ENCODE results near the gene OR6J1. TPM values are rescaled to one million over a fixed set of nuclear protein-coding genes. Genes with fewer than 3 reads are reported as not detected.

The OR6J1 gene
- total and polyA plus RNA-seq, 2 of the 8 experiments (the other 6 are each of a cell fraction or from before 2014, with no cell fraction given) = not detected

DNA sequence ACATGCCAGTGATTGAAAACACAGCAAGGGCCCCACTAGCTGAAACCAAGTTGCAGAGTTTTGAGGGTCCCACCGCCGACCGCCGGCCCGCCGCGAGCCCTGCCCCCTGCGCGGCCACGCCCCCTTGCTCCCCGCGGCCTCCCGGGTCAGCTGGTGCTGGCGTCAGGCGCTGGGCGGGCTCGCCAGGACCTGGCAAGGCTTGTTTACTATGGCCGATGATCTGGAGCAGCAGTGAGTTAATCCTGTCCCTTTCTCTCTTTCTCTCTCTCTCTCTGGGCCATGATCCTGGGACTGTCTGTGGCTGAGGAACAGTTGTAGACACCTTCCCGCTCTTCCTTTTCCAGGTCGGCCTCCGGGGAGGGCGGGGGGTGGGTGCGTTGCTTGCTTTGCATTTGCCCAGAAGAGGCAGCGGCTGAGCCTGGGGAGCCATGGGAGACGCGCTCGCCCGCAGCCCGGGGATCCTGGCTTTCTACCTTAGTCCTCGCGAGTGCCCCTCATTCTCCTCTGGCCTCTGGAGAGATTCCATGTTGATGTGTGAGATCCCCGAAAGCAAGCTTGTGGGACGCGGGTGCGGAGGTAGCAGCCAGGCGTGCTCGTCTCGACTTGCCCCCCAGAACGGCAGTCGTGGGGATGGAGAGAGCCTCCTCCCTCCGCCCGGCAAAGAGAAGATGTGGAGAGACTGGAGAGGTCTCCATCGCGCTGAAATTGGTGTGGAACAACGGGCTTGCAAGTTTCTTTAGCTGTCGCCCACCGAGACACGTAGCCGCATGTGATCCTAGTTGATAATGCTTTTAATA lies 45.9 kb downstream of the OR6J1 start, which contains the start of gene ABHD4:
Gene ABHD4, plus strand, starts transcription at position 202 of the 797 bp plus-strand sequence. Its CDS starts 7 bp downstream, at position 209.
- Histone ChIP-seq H4K5ac (ENCODE audit: insufficient read length, low read depth, low read length) (no peak within 1 kb of the TSS), H2BK12ac (ENCODE audit: low read depth, low read length) (peak within 1 kb of the TSS; percentile 77), H4K91ac (replicated peaks; ENCODE audit: insufficient read length, low read length) (peak within 1 kb of the TSS; percentile 18), H4K8ac (ENCODE audit: extremely low read depth, insufficient read depth, low read length) (peak within 1 kb of the TSS; percentile 91), H4K20me1 (replicated peaks in 1 of 2; ENCODE audit: control insufficient read depth in 1 of 2, insufficient read depth in 2 of 2, low read length in 2 of 2) (peaks cover 0 to 4% of the 10 kb centered on the region in 2 experiments), H2BK20ac (ENCODE audit: low read length) (no peak within 1 kb of the TSS), H3K4me1 (replicated peaks in 1 of 4; ENCODE audit: control insufficient read depth in 3 of 4, insufficient read depth in 4 of 4, low read length in 3 of 4) (peaks cover 0 to 10% (median 6%) of the 10 kb centered on the region in 4 experiments; a peak in 4 of 7 replicates), H2AFZ (ENCODE audit: low read length) (peak within 1 kb of the TSS; percentile 98), H3K79me1 (ENCODE audit: low read depth, low read length) (peaks cover 3% of the 10 kb centered on the region; the same call in 1 of the 2 replicates), H3K4me3 (ENCODE audit: extremely low read depth in 1 of 4, insufficient read depth in 2 of 4, low read depth in 3 of 4, low read length in 4 of 4) (peak within 1 kb of the TSS; percentile 68 to 99 (median 84)), H2BK120ac (replicated peaks; ENCODE audit: low read depth, low read length) (no peak within 1 kb of the TSS), H3K23ac (ENCODE audit: insufficient read length) (no peak within 1 kb of the TSS), H2AK5ac (ENCODE audit: low read depth, low read length) (no peak within 1 kb of the TSS), H3K79me2 (ENCODE audit: control insufficient read depth in 1 of 2, insufficient read depth in 2 of 2, low read length in 2 of 2) (peaks cover 3 to 17% of the 10 kb centered on the region in 2 experiments), H3K23me2 (ENCODE audit: low read depth, low read length) (peaks cover 4% of the 10 kb centered on the region; the same call in 1 of the 2 replicates), H3K9ac (replicated peaks in 1 of 4; ENCODE audit: extremely low read depth in 1 of 4, low read depth in 3 of 4, low read length in 3 of 4) (peak within 1 kb of the TSS; percentile 55 to 84 (median 82)), H3K4me2 (ENCODE audit: insufficient read depth in 1 of 2, low read depth in 2 of 2, low read length in 2 of 2) (peak within 1 kb of the TSS; percentile 67 to 79), H3K27me3 (replicated peaks in 1 of 4; ENCODE audit: control insufficient read depth in 3 of 4, extremely low read depth in 1 of 4, insufficient read depth in 3 of 4, low read length in 3 of 4) (no peaks in the 10 kb centered on the region), H2BK5ac (ENCODE audit: low read depth, low read length) (peak within 1 kb of the TSS; percentile 93), H3K14ac (ENCODE audit: insufficient read length) (no peak within 1 kb of the TSS), H3K27ac (ENCODE audit: low read depth, low read length) (peak within 1 kb of the TSS; percentile 77), H3K36me3 (ENCODE audit: control insufficient read depth in 2 of 4, insufficient read depth in 4 of 4, low read length in 3 of 4) (peaks cover 4 to 18% (median 16%) of the 10 kb centered on the region in 4 experiments), H3K56ac (replicated peaks; ENCODE audit: insufficient read length, low read depth, low read length) (peak within 1 kb of the TSS; percentile 60), H2BK15ac (ENCODE audit: low read length) (peak within 1 kb of the TSS; percentile 81; the same call in 1 of the 2 replicates), H3K18ac (ENCODE audit: extremely low read depth, low read length) (peak within 1 kb of the TSS; percentile 81; the same call in 1 of the 2 replicates), H3K9me3 (ENCODE audit: insufficient read depth in 2 of 2, low read depth in 1 of 2, low read length in 1 of 2) (no peaks in the 10 kb centered on the region), H3K4ac (replicated peaks; ENCODE audit: insufficient read length, low read depth, low read length) (no peak within 1 kb of the TSS)
- 1% methylated on average over 40 of the region's 49 CpGs; no CpG with 5 or more reads in 1 of the 2 experiments for WGBS, 2 experiments (ENCODE audit: extremely low coverage in 1 of 2, insufficient coverage in 1 of 2, insufficient read length in 1 of 2, insufficient replicate concordance in 2 of 2, low coverage in 1 of 2, low lambda C conversion rate in 2 of 2, missing lambda C conversion rate in 1 of 2)
- ChIA-PET POLR2A (ENCODE audit: partially characterized antibody) (interaction anchor here (0.8 to 2.7 kb wide), 11 partner anchors 9 to 359 kb away, joined by 3 to 22 read pairs (median 3); partner anchors contain the start of genes DAD1, HAUS4 and OXA1L), CTCF (ENCODE audit: partially characterized antibody) (interaction anchor here (0.8 to 5.2 kb wide), 17 partner anchors 9 to 273 kb away, joined by 3 to 29 read pairs (median 4); partner anchors contain the start of genes DAD1 and LRP10)
- DNase-seq (ENCODE audit: low read depth in 1 of 2, low spot score in 2 of 2) (peak in 1 of 2 experiments; percentile 92), FAIRE-seq (no peak)
- TF ChIP-seq KDM4A (IDR thresholded peaks at IDR 0.05; ENCODE audit: low read depth, low read length, severe bottlenecking) = peak; percentile 85
- TF ChIP-seq KDM5A (IDR thresholded peaks at IDR 0.05; ENCODE audit: low read length) = 0 out of 2 replicates have a peak, but pooled peaks have one; percentile 45
- TF ChIP-seq, protein P1, sequence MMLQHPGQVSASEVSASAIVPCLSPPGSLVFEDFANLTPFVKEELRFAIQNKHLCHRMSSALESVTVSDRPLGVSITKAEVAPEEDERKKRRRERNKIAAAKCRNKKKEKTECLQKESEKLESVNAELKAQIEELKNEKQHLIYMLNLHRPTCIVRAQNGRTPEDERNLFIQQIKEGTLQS (IDR thresholded peaks at IDR 0.05; ENCODE audit: insufficient read depth, low read depth, low read length) = no peak
- peak; percentile 67 for TF ChIP-seq ASH2L (IDR thresholded peaks at IDR 0.05; ENCODE audit: low read length)
- no peak for TF ChIP-seq SAP30 (IDR thresholded peaks at IDR 0.05; ENCODE audit: insufficient read depth, insufficient replicate concordance, low read length)
- 0 out of 2 replicates have a peak, but pooled peaks have one; percentile 51 for TF ChIP-seq RBBP5 (IDR thresholded peaks at IDR 0.05; ENCODE audit: borderline replicate concordance, low read depth, low read length)
- TF ChIP-seq, protein P2, sequence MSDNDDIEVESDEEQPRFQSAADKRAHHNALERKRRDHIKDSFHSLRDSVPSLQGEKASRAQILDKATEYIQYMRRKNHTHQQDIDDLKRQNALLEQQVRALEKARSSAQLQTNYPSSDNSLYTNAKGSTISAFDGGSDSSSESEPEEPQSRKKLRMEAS (IDR thresholded peaks at IDR 0.05) = no peak; the same call in 1 of the 2 replicates
- TF ChIP-seq PHF8 (conservative IDR thresholded peaks at IDR 0.05; ENCODE audit: low read depth, low read length) = peak; percentile 52
- TF ChIP-seq MAFK (IDR thresholded peaks at IDR 0.05; ENCODE audit: low read depth, low read length) = no peak
